ENCODE results near the gene ADNP.

DNA sequence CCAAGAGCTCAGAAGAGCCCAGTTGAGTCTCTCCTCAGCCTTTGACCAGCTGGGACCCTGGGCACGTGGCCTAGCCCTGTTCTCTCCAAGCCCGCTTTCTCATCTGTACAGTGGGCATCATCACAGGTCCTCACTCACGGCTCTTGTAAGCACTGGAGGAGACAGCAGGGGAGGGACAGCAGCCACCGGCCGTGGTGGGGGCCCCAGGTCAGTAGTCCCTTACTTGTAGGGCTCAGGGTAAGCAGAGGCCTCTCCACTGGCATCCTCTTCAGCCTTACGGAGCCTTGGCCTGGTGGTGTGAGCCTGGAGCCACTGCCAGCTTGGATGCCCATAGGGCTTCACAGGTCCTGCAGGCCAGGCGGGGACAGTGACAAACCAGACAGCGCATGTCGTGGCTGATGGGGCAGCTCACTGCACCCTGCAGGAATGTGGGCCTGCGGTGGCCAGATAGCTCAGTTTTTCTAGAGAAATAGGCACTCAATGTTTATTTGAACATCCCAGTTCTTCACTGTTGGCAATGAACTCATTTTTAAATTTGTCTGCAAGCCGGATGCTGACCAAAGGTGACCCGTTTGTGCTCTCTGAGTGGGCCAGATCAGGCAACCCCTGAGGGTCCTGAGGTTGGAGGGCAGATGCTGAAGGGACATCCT lies 65.1 kb downstream of the ADNP start:
- TF ChIP-seq, protein P1, sequence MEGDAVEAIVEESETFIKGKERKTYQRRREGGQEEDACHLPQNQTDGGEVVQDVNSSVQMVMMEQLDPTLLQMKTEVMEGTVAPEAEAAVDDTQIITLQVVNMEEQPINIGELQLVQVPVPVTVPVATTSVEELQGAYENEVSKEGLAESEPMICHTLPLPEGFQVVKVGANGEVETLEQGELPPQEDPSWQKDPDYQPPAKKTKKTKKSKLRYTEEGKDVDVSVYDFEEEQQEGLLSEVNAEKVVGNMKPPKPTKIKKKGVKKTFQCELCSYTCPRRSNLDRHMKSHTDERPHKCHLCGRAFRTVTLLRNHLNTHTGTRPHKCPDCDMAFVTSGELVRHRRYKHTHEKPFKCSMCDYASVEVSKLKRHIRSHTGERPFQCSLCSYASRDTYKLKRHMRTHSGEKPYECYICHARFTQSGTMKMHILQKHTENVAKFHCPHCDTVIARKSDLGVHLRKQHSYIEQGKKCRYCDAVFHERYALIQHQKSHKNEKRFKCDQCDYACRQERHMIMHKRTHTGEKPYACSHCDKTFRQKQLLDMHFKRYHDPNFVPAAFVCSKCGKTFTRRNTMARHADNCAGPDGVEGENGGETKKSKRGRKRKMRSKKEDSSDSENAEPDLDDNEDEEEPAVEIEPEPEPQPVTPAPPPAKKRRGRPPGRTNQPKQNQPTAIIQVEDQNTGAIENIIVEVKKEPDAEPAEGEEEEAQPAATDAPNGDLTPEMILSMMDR (IDR thresholded peaks at IDR 0.05): no peak
- TF ChIP-seq POLR2A (IDR thresholded peaks at IDR 0.05): no peak
